Neural cell (in vitro differentiated cells): ENCODE results near the gene IL6R. TPM values are rescaled to one million over a fixed set of nuclear protein-coding genes. Genes with fewer than 3 reads are reported as not detected.

ENCODE experiments used
- H2AFZ ChIP-seq: fragments of 200-600, 300-800 bp; sonication (generic), shearing (Covaris generic); 2 replicates; pipeline ENCODE4 v1.6.0; 2014; ENCODE audit warnings: low read depth, mild to moderate bottlenecking, antibody characterized with exemption, low read length, moderate library complexity
- H3F3A ChIP-seq: fragments of 200-600 bp; shearing (Covaris generic); 2 replicates; pipeline ENCODE4 v1.6.1; 2016; ENCODE audit warnings: mild to moderate bottlenecking, moderate library complexity, mixed read lengths, antibody characterized with exemption, low read length; ENCODE audit not compliant: insufficient read depth, poor library complexity, severe bottlenecking
- H3K27ac ChIP-seq: fragments of 200-600, 300-800 bp; sonication (generic), shearing (Covaris generic); 2 replicates; pipeline ENCODE4 v1.5.1; 2014; ENCODE audit warnings: mild to moderate bottlenecking, low read length, moderate library complexity
- H3K27me3 ChIP-seq: fragments of 300-800, 200-600 bp; sonication (generic), shearing (Covaris generic); 2 replicates; pipeline ENCODE4 v1.6.0; 2014; ENCODE audit warnings: mild to moderate bottlenecking, low read depth, low read length, moderate library complexity; ENCODE audit not compliant: insufficient read depth
- H3K36me3 ChIP-seq: fragments of 300-800, 200-600 bp; sonication (generic), shearing (Covaris generic); 2 replicates; pipeline ENCODE4 v1.5.1; 2014; ENCODE audit warnings: mild to moderate bottlenecking, antibody characterized with exemption, low read length, moderate library complexity; ENCODE audit not compliant: insufficient read depth
- H3K4me2 ChIP-seq: fragments of 300-800, 200-600 bp; sonication (generic), shearing (Covaris generic); 2 replicates; pipeline ENCODE4 v1.6.0; 2014; ENCODE audit warnings: mild to moderate bottlenecking, low read length
- H3K4me3 ChIP-seq: fragments of 300-800, 200-600 bp; sonication (generic), shearing (Covaris generic); 2 replicates; pipeline ENCODE4 v1.5.1; 2014; ENCODE audit warnings: mild to moderate bottlenecking, low read length, moderate library complexity
- H3K79me2 ChIP-seq: fragments of 200-600 bp; shearing (Covaris generic); replicated peaks from 2 replicates; pipeline ENCODE4 v1.6.0; 2014; ENCODE audit warnings: mild to moderate bottlenecking, low read length, moderate library complexity; ENCODE audit not compliant: insufficient read depth
- H3K9ac ChIP-seq: fragments of 300-800, 200-600 bp; sonication (generic), shearing (Covaris generic); 2 replicates; pipeline ENCODE4 v1.6.1; 2016; ENCODE audit warnings: mild to moderate bottlenecking, low read length, mixed read lengths
- H3K9me2 ChIP-seq: fragments of 200-600 bp; shearing (Covaris generic); 2 replicates; pipeline ENCODE4 v1.6.1; 2016; ENCODE audit warnings: mild to moderate bottlenecking, low read length, mixed read lengths; ENCODE audit not compliant: insufficient read depth
- H3K9me3 ChIP-seq: fragments of 200-600, 300-800 bp; sonication (generic), shearing (Covaris generic); 2 replicates; pipeline ENCODE4 v1.6.1; 2016; ENCODE audit warnings: mild to moderate bottlenecking, mixed run types, low read length, moderate library complexity, mixed read lengths
- H4K20me1 ChIP-seq: fragments of 200-600 bp; shearing (Covaris generic); 2 replicates; pipeline ENCODE4 v1.6.1; 2016; ENCODE audit warnings: mild to moderate bottlenecking, mixed run types; ENCODE audit not compliant: insufficient read depth
- CTCF ChIP-seq: fragments of 450-650 bp; IDR thresholded peaks from 2 replicates; pipeline ENCODE4 v1.5.1; 2014; ENCODE audit warnings: antibody characterized with exemption, mild to moderate bottlenecking, moderate library complexity; ENCODE audit not compliant: poor library complexity, severe bottlenecking
- EP300 ChIP-seq: fragments of 450-650 bp; conservative IDR thresholded peaks from 2 replicates; pipeline ENCODE4 v1.6.1; 2014; ENCODE audit warnings: antibody characterized with exemption, mild to moderate bottlenecking, moderate library complexity; ENCODE audit not compliant: poor library complexity, severe bottlenecking
- EZH2 ChIP-seq: fragments of 200-600, 300-800 bp; shearing (Covaris generic), sonication (generic); IDR thresholded peaks from 2 replicates; pipeline ENCODE4 v1.6.1; 2014; ENCODE audit warnings: antibody characterized with exemption, low read length, borderline replicate concordance, mild to moderate bottlenecking; ENCODE audit not compliant: insufficient read depth, poor library complexity, severe bottlenecking
- MXI1 ChIP-seq: fragments of 450-650 bp; conservative IDR thresholded peaks from 2 replicates; pipeline ENCODE4 v1.6.1; 2014; ENCODE audit warnings: antibody characterized with exemption, mild to moderate bottlenecking; ENCODE audit not compliant: poor library complexity, severe bottlenecking
- POLR2AphosphoS5 ChIP-seq: IDR thresholded peaks from 2 replicates; pipeline ENCODE4 v1.6.1; 2012
- RAD21 ChIP-seq: fragments of 450-650 bp; conservative IDR thresholded peaks from 2 replicates; pipeline ENCODE4 v1.6.1; 2014; ENCODE audit warnings: antibody characterized with exemption, mild to moderate bottlenecking, moderate library complexity
- REST ChIP-seq: IDR thresholded peaks from 2 replicates; pipeline ENCODE4 v1.6.1; 2012; ENCODE audit warnings: borderline replicate concordance
- SMC3 ChIP-seq: fragments of 450-650 bp; conservative IDR thresholded peaks from 2 replicates; pipeline ENCODE4 v1.6.1; 2014; ENCODE audit warnings: antibody characterized with exemption, mild to moderate bottlenecking, moderate library complexity; ENCODE audit not compliant: poor library complexity
- TAF1 ChIP-seq: IDR thresholded peaks from 2 replicates; pipeline ENCODE4 v1.6.1; 2012; ENCODE audit warnings: low read depth
- polyA plus RNA-seq: library from polyadenylated mRNA; depleted of rRNA; stranded (reverse); fragments of >200 nt; gene quantifications from 2 replicates; pipeline ENCODE4 v1.2.3, GENCODE V29; 2014

The IL6R gene
- polyA plus RNA-seq, 1 donor from 2014 or later, result not detected

- Histone ChIP-seq H3K27ac (no peak overlapping the region), H4K20me1 (no peaks in the 10 kb centered on the region), H3K9me2 (no peaks in the 10 kb centered on the region), H3K4me3 (no peak overlapping the region), H3F3A (no peaks in the 10 kb centered on the region), H3K79me2 (no peaks in the 10 kb centered on the region), H3K36me3 (no peaks in the 10 kb centered on the region), H3K9ac (no peak overlapping the region), H3K4me2 (no peak overlapping the region), H3K27me3 (peaks cover 6% of the 10 kb centered on the region), H3K9me3 (no peaks in the 10 kb centered on the region), H2AFZ (no peak overlapping the region)
- TF ChIP-seq REST (no peak), EZH2 (no peak), POLR2AphosphoS5 (no peak), MXI1 (no peak), EP300 (no peak), RAD21 (no peak), CTCF (no peak), TAF1 (no peak), SMC3 (no peak)
These were observed 6.5 kb upstream of the IL6R start for GRCh38 chr1:154398678-154399077.

- H3F3A ChIP-seq, result no peaks in the 10 kb centered on the region
- H3K9ac ChIP-seq, result no peak overlapping the region
- no peaks in the 10 kb centered on the region for H4K20me1 ChIP-seq
- TF ChIP-seq EZH2 (no peak), MXI1 (no peak), TAF1 (no peak), SMC3 (no peak), EP300 (no peak), RAD21 (no peak), POLR2AphosphoS5 (no peak), REST (no peak), CTCF (no peak)
- H2AFZ ChIP-seq, result no peak overlapping the region
- H3K79me2 ChIP-seq, result no peaks in the 10 kb centered on the region
- H3K27ac ChIP-seq, result no peak overlapping the region
- H3K4me3 ChIP-seq, result no peak overlapping the region
- no peak overlapping the region for H3K4me2 ChIP-seq
- H3K27me3 ChIP-seq, result peaks cover 22% of the 10 kb centered on the region
- no peaks in the 10 kb centered on the region for H3K9me3 ChIP-seq
- H3K36me3 ChIP-seq, result no peaks in the 10 kb centered on the region
- no peaks in the 10 kb centered on the region for H3K9me2 ChIP-seq
These were observed 4.8 kb upstream of the IL6R start for GRCh38 chr1:154400381-154400801.
